Measurements from ENCODE around the gene SLC1A2. TPM values are rescaled to one million over a fixed set of nuclear protein-coding genes. Genes with fewer than 3 reads are reported as not detected.

SLC1A2 gene
- total RNA-seq, 2 donors from 2014 or later: 1.3 to 3.3 TPM

GRCh38 chr11:35242412-35243242 is 176.7 kb downstream of the SLC1A2 start:
- DNase-seq (no peak), ATAC-seq (no peak)
- intact Hi-C loops (cut with DNase I): no loop called here

GRCh38 chr11:35241531-35241930 is 177.8 kb downstream of the SLC1A2 start:
- intact Hi-C loops (cut with DNase I): no loop called here
- ATAC-seq (no peak), DNase-seq (no peak)

GRCh38 chr11:35241083-35241482 is 178.3 kb downstream of the SLC1A2 start:
- no peak for ATAC-seq
- intact Hi-C loops (cut with DNase I): no loop called here
- DNase-seq: no peak

GRCh38 chr11:35239471-35240075 is 179.8 kb downstream of the SLC1A2 start:
- DNase-seq (no peak), ATAC-seq (no peak)
- intact Hi-C loops (cut with DNase I): loop anchor here (2.0 to 10.0 kb wide), 4 partner anchors 95 to 313 kb away; no protein-coding TSS in a partner anchor

- ATAC-seq: no peak
- no peak for DNase-seq
- intact Hi-C loops (cut with DNase I): loop anchor here (2.0 to 10.0 kb wide), 4 partner anchors 94 to 312 kb away; no protein-coding TSS in a partner anchor
Observed at GRCh38 chr11:35238882-35239281, 180.5 kb downstream of the SLC1A2 start.

GRCh38 chr11:35237860-35238715 is 181.3 kb downstream of the SLC1A2 start:
- peak; percentile 38 for DNase-seq
- peak in 1 of 2 donors; percentile 47 for ATAC-seq

GRCh38 chr11:35237351-35237750 is 182.0 kb downstream of the SLC1A2 start:
- intact Hi-C loops (cut with DNase I): loop anchor here (5.0 to 10.0 kb wide), 3 partner anchors 93 to 240 kb away; no protein-coding TSS in a partner anchor
- DNase-seq (no peak), ATAC-seq (no peak)

More at GRCh38 chr11:35237860-35238715, 181.3 kb downstream of the SLC1A2 start:
- intact Hi-C loops (cut with DNase I): loop anchor here (2.0 to 10.0 kb wide), 4 partner anchors 93 to 311 kb away; no protein-coding TSS in a partner anchor

GRCh38 chr11:35236667-35237003 is 182.7 kb downstream of the SLC1A2 start:
- intact Hi-C loops (cut with DNase I): loop anchor here (5.0 to 10.0 kb wide), 3 partner anchors 92 to 239 kb away; no protein-coding TSS in a partner anchor
- DNase-seq (no peak), ATAC-seq (peak; percentile 34 to 60)

- no peak for ATAC-seq
- no peak for DNase-seq
- intact Hi-C loops (cut with DNase I): loop anchor here (5.0 to 10.0 kb wide), 3 partner anchors 91 to 239 kb away; no protein-coding TSS in a partner anchor
Observed at GRCh38 chr11:35235936-35236666, 183.3 kb downstream of the SLC1A2 start.

GRCh38 chr11:35235498-35235897 is 183.9 kb downstream of the SLC1A2 start:
- DNase-seq (no peak), ATAC-seq (no peak)
- intact Hi-C loops (cut with DNase I): loop anchor here (5.0 to 10.0 kb wide), 3 partner anchors 91 to 238 kb away; no protein-coding TSS in a partner anchor

- DNase-seq: no peak
- intact Hi-C loops (cut with DNase I): loop anchor here (5.0 to 10.0 kb wide), 3 partner anchors 90 to 238 kb away; no protein-coding TSS in a partner anchor
- ATAC-seq: no peak
Observed at GRCh38 chr11:35235157-35235468, 184.2 kb downstream of the SLC1A2 start.

- DNase-seq (no peak), ATAC-seq (no peak)
- intact Hi-C loops (cut with DNase I): loop anchor here (5.0 to 10.0 kb wide), 3 partner anchors 90 to 237 kb away; no protein-coding TSS in a partner anchor
Observed at GRCh38 chr11:35234460-35235156, 184.8 kb downstream of the SLC1A2 start.

- intact Hi-C loops (cut with DNase I): loop anchor here in 1 of 2 donors (10.0 kb wide), 1 partner anchor 89 kb away; no protein-coding TSS in a partner anchor
- ATAC-seq: no peak
- no peak for DNase-seq
Observed at GRCh38 chr11:35233518-35233917, 185.8 kb downstream of the SLC1A2 start.

- intact Hi-C loops (cut with DNase I): loop anchor here in 1 of 2 donors (10.0 kb wide), 1 partner anchor 88 kb away; no protein-coding TSS in a partner anchor
- DNase-seq (no peak), ATAC-seq (no peak)
Observed at GRCh38 chr11:35232891-35233330, 186.4 kb downstream of the SLC1A2 start.

- intact Hi-C loops (cut with DNase I): loop anchor here in 1 of 2 donors (10.0 kb wide), 1 partner anchor 86 kb away; no protein-coding TSS in a partner anchor
- no peak for ATAC-seq
- DNase-seq: no peak
Observed at GRCh38 chr11:35231076-35231860, 188.1 kb downstream of the SLC1A2 start.

GRCh38 chr11:35230388-35230787 is 189.0 kb downstream of the SLC1A2 start:
- ATAC-seq (no peak), DNase-seq (no peak)
- intact Hi-C loops (cut with DNase I): loop anchor here in 1 of 2 donors (10.0 kb wide), 1 partner anchor 86 kb away; no protein-coding TSS in a partner anchor

GRCh38 chr11:35228328-35228725 is 191.0 kb downstream of the SLC1A2 start:
- intact Hi-C loops (cut with DNase I): no loop called here
- DNase-seq (no peak), ATAC-seq (no peak)

All from left cardiac atrium (tissue), 4 donors.